OCI-LY3 (cell line): ENCODE results near the gene ETFB.
A peak's percentile ranks its signal among the peaks of the same experiment; 100 is the strongest.
"Not testable (repeated sequence)": the region's sequence is repeated elsewhere in the genome, so short reads cannot be mapped to it uniquely, and the experiment has no call there.

Source experiments
- H2AFZ ChIP-seq: fragments of 200-600, 300-600 bp; shearing (Covaris generic); 2 replicates; pipeline ENCODE4 v1.6.0; 2014; ENCODE audit warnings: antibody characterized with exemption, low read depth, low read length
- H3K27ac ChIP-seq: fragments of 200-600, 300-600 bp; sonication (generic); 2 replicates; pipeline ENCODE4 v1.5.1; 2014; ENCODE audit warnings: mild to moderate bottlenecking, low read length, moderate library complexity, mixed read lengths
- H3K27me3 ChIP-seq: fragments of 200-600, 300-600 bp; sonication (generic); 2 replicates; pipeline ENCODE4 v1.6.1; 2014; ENCODE audit warnings: low read depth, low read length, mixed read lengths
- H3K36me3 ChIP-seq: fragments of 200-600, 300-600 bp; sonication (generic); replicated peaks from 2 replicates; pipeline ENCODE3; 2014; ENCODE audit warnings: low read depth, low read length, mixed read lengths
- H3K4me1 ChIP-seq: fragments of 300-600, 200-600 bp; sonication (generic); 2 replicates; pipeline ENCODE4 v1.6.1; 2014; ENCODE audit warnings: low read length, mixed read lengths
- H3K4me2 ChIP-seq: fragments of 200-600, 300-600 bp; sonication (generic); 2 replicates; pipeline ENCODE4 v1.6.1; 2014; ENCODE audit warnings: low read length, mixed read lengths
- H3K4me3 ChIP-seq: fragments of 300-600, 200-600 bp; sonication (generic); 2 replicates; pipeline ENCODE4 v1.5.1; 2014; ENCODE audit warnings: antibody characterized with exemption, mild to moderate bottlenecking, low read length, moderate library complexity
- H3K79me2 ChIP-seq: fragments of 300-600, 200-600 bp; shearing (Covaris generic); 2 replicates; pipeline ENCODE4 v1.6.1; 2014; ENCODE audit warnings: mild to moderate bottlenecking, low read length, mixed read lengths
- H3K9ac ChIP-seq: fragments of 300-600, 200-600 bp; shearing (Covaris generic); 2 replicates; pipeline ENCODE4 v1.6.0; 2014; ENCODE audit warnings: mild to moderate bottlenecking, low read length, moderate library complexity
- H3K9me3 ChIP-seq: fragments of 200-600, 300-600 bp; shearing (Covaris generic); 2 replicates; pipeline ENCODE4 v1.6.1; 2014; ENCODE audit warnings: low read length, mixed read lengths; ENCODE audit not compliant: insufficient read depth
- H4K20me1 ChIP-seq: fragments of 200-600, 300-600 bp; sonication (generic); 2 replicates; pipeline ENCODE4 v1.6.1; 2016; ENCODE audit warnings: low read length, mixed read lengths; ENCODE audit not compliant: insufficient read depth
- EZH2phosphoT487 ChIP-seq: fragments of 200-600 bp; shearing (Covaris generic); IDR thresholded peaks from 2 replicates; pipeline ENCODE4 v1.6.1; 2018; ENCODE audit warnings: antibody characterized with exemption, mixed run types, low read depth
- TF ChIP-seq, protein P1 (sequence below): fragments of 200-600, 300-600 bp; sonication (generic); IDR thresholded peaks from 2 replicates; pipeline ENCODE4 v1.5.1; 2014; ENCODE audit warnings: antibody characterized with exemption, low read length, low read depth

Gene ETFB

GRCh38 chr19:51402117-51402516, 35.9 kb upstream of the ETFB start:
- no peak overlapping the region for H3K9ac ChIP-seq
- H4K20me1 ChIP-seq: no peaks in the 10 kb centered on the region
- H3K36me3 ChIP-seq: peaks cover 28% of the 10 kb centered on the region
- no peaks in the 10 kb centered on the region for H3K27me3 ChIP-seq
- TF ChIP-seq, protein P1, sequence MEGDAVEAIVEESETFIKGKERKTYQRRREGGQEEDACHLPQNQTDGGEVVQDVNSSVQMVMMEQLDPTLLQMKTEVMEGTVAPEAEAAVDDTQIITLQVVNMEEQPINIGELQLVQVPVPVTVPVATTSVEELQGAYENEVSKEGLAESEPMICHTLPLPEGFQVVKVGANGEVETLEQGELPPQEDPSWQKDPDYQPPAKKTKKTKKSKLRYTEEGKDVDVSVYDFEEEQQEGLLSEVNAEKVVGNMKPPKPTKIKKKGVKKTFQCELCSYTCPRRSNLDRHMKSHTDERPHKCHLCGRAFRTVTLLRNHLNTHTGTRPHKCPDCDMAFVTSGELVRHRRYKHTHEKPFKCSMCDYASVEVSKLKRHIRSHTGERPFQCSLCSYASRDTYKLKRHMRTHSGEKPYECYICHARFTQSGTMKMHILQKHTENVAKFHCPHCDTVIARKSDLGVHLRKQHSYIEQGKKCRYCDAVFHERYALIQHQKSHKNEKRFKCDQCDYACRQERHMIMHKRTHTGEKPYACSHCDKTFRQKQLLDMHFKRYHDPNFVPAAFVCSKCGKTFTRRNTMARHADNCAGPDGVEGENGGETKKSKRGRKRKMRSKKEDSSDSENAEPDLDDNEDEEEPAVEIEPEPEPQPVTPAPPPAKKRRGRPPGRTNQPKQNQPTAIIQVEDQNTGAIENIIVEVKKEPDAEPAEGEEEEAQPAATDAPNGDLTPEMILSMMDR: no peak
- TF ChIP-seq EZH2phosphoT487: no peak
- H3K4me1 ChIP-seq: peaks cover 5% of the 10 kb centered on the region
- no peak overlapping the region for H2AFZ ChIP-seq
- no peak overlapping the region for H3K4me3 ChIP-seq
- no peaks in the 10 kb centered on the region for H3K79me2 ChIP-seq
- H3K9me3 ChIP-seq: peaks cover 21% of the 10 kb centered on the region
- no peak overlapping the region for H3K4me2 ChIP-seq
- H3K27ac ChIP-seq: no peak overlapping the region

GRCh38 chr19:51399936-51400335, 33.7 kb upstream of the ETFB start:
- not testable (repeated sequence) for H2AFZ ChIP-seq, H3K9ac ChIP-seq, H3K27ac ChIP-seq, H3K4me2 ChIP-seq, H3K4me3 ChIP-seq, H4K20me1 ChIP-seq, H3K27me3 ChIP-seq, H3K79me2 ChIP-seq
- H3K36me3 ChIP-seq: peaks cover 20% of the 10 kb centered on the region
- H3K9me3 ChIP-seq: peaks cover 21% of the 10 kb centered on the region
- H3K4me1 ChIP-seq: peaks cover 15% of the 10 kb centered on the region

DNA sequence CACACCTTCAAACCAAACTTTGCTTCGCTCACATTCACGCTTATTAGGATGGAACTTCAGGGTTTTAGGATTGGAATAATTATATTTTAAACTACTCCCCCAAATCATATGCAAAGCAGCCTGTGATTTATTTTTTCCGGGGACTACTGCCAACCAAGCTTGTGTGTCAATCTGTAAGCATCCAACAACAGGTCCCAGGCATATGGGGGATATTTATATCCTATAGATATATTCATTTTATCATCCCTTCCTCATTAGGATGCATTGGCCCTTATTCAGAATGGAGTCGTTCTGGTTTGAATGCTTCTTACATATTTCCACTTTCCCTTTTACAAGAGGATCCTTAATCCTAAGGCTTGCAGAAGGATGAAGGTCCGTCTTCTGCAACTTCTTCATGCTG, 33.0 kb upstream of the ETFB start:
- no peaks in the 10 kb centered on the region for H4K20me1 ChIP-seq
- peaks cover 5% of the 10 kb centered on the region for H3K79me2 ChIP-seq
- no peak overlapping the region for H3K27ac ChIP-seq
- no peak for TF ChIP-seq EZH2phosphoT487
- TF ChIP-seq, protein P1: no peak
- no peak overlapping the region for H3K4me2 ChIP-seq
- peaks cover 20% of the 10 kb centered on the region for H3K36me3 ChIP-seq
- H2AFZ ChIP-seq: no peak overlapping the region
- peaks cover 21% of the 10 kb centered on the region for H3K9me3 ChIP-seq
- peaks cover 15% of the 10 kb centered on the region for H3K4me1 ChIP-seq
- no peak overlapping the region for H3K4me3 ChIP-seq
- H3K27me3 ChIP-seq: no peaks in the 10 kb centered on the region
- H3K9ac ChIP-seq: no peak overlapping the region

GRCh38 chr19:51398096-51398704, 32.0 kb upstream of the ETFB start:
- H3K79me2 ChIP-seq: peaks cover 5% of the 10 kb centered on the region
- H2AFZ ChIP-seq: no peak overlapping the region
- no peaks in the 10 kb centered on the region for H3K27me3 ChIP-seq
- no peak overlapping the region for H3K9ac ChIP-seq
- peaks cover 12% of the 10 kb centered on the region for H3K36me3 ChIP-seq
- TF ChIP-seq, protein P1: peak; percentile 80
- no peak for TF ChIP-seq EZH2phosphoT487
- H3K27ac ChIP-seq: no peak overlapping the region
- H3K9me3 ChIP-seq: peaks cover 15% of the 10 kb centered on the region
- no peaks in the 10 kb centered on the region for H4K20me1 ChIP-seq
- no peak overlapping the region for H3K4me3 ChIP-seq
- H3K4me1 ChIP-seq: peaks cover 18% of the 10 kb centered on the region
- H3K4me2 ChIP-seq: peak overlapping the region; percentile 5; the same call in 1 of the 2 replicates

- H3K4me3 ChIP-seq, H3K79me2 ChIP-seq, H3K9ac ChIP-seq, H3K27me3 ChIP-seq, H3K36me3 ChIP-seq, H2AFZ ChIP-seq, H3K27ac ChIP-seq, H4K20me1 ChIP-seq, H3K4me2 ChIP-seq: not testable (repeated sequence)
- peaks cover 11% of the 10 kb centered on the region for H3K9me3 ChIP-seq
- peaks cover 18% of the 10 kb centered on the region for H3K4me1 ChIP-seq
These were observed 31.3 kb upstream of the ETFB start for GRCh38 chr19:51397453-51397852.
